Spleen (tissue), 7 donors: Measurements from ENCODE around the gene MTA1.

Experiments
- CTCF ChIP-seq, 11 experiments: fragments of 200-600 bp in 7 of 11; fragments of 450-650 bp in 4 of 11; sonication (generic) in 4 of 11; IDR thresholded peaks in 8 of 11; conservative IDR thresholded peaks in 3 of 11; 1 replicate in 7 of 11; 2 replicates in 4 of 11; pipeline versions ENCODE4 v1.4.0 to v1.8.0; 2016 to 2021; ENCODE audit warnings: antibody characterized with exemption in 11 of 11, inconsistent platforms in 4 of 11, mild to moderate bottlenecking in 1 of 11
- POLR2A ChIP-seq, 3 donors: fragments of 450-650 bp; IDR thresholded peaks; one replicate each; pipeline ENCODE4 v1.5.1; 2017; ENCODE audit warnings: antibody characterized with exemption in 3 of 3, mild to moderate bottlenecking in 1 of 3
- POLR2AphosphoS5 ChIP-seq, 3 donors: sonication (generic); formaldehyde crosslinking; IDR thresholded peaks; one replicate each; pipeline ENCODE4 v1.5.1; 2017; ENCODE audit warnings: antibody characterized with exemption in 3 of 3
- donor health status: DM: no; HTN: no; CAD: no; lungs with moderate emphysema.
- donor health status: DM: no; HTN: no; CAD: no.
- donor health status: DM: no; HTN: no; CAD: no.

DNA sequence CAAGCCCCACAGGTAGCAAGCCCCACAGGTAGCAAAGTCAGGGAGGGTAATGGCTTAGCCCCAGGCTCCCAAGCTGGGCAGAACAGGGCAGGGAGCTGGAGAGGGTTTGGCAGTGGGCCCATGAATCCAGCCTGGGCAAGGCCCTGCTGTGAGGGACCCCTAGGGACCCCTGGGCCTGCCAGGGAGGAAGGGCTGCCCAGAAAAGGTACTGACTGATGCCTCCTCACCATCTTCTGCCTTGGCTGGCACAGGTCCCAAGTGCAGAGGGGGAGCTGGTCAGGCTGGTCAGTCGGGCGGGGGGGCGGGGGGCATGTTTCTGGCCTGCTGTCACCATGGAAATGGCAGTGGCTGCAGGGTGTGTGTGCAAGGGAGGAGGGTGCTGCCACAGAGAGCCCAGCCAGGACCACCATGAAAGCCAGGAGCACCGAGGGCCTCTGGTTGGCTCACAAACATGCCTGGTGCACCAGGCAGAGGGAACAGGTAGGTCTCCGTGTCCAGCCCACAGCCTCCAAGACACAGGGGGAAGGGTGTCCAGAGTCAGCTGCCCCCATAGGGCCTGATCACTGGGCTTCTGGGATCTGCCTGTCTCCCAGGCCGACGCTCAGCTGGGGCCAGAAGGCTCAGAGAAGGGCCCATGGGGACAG is 53.5 kb downstream of the MTA1 start:
- TF ChIP-seq POLR2AphosphoS5 (IDR thresholded peaks at IDR 0.05) (no peak), CTCF (IDR thresholded peaks at IDR 0.05 in 8 of 11, conservative IDR thresholded peaks at IDR 0.05 in 3 of 11) (no peak), POLR2A (IDR thresholded peaks at IDR 0.05) (no peak)
